HTR-8/SVneo (cell line): ENCODE measurements around the gene GABBR2.

ENCODE experiments used
- DNase-seq: peaks from one replicate; pipeline ENCODE4 v3.0.0; 2011; ENCODE audit warnings: low spot score, mixed read lengths; ENCODE audit not compliant: insufficient read length
- FAIRE-seq: peaks from 2 replicates; lab custom pipeline; 2011; peaks lifted over from hg19 to GRCh38; lab: Jason Lieb, UNC

Gene GABBR2

DNA sequence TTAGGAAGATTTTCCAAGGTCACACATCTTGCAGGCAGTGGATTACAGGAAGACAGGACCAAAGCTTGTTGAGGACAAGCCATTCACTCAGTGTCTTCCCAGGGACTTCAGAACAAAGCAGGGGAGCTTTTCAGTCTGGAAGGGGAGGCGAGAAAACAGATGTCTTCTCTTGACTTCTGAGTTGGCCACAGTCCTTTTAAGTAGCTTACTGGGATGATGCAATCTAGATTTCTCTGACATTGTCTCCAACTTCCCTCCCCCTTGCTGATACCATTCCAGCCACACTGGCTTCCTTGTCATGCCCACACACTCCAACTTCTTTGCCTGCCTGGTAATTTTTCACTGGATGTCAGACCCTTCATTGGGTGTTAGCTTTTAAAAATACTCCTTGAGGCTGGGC lies 279.1 kb downstream of the GABBR2 start:
- DNase-seq: no peak
- no peak for FAIRE-seq

- no peak for DNase-seq
- FAIRE-seq: no peak
Measured at GRCh38 chr9:98428454-98428853, 280.3 kb downstream of the GABBR2 start.

DNA sequence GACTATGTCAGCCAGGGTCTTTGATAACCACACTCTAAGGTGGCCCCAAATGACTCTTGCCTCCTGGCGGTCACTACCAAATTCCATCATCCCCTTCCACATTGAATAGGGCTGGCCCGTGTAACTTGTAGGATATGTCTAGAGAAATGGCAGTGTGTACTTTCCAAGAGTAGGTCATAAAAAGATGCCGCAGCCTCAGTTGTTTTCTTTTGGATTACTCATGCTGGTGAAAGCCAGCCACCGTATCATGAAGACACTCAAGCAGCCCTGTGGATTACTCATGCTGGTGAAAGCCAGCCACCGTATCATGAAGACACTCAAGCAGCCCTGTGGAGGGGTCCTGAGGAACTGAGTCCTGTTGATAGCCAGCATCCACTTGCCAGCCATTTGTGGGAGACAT lies 281.2 kb downstream of the GABBR2 start:
- DNase-seq: no peak
- FAIRE-seq: no peak

- DNase-seq (no peak), FAIRE-seq (no peak)
Measured at GRCh38 chr9:98425079-98425478, 283.7 kb downstream of the GABBR2 start.

DNA sequence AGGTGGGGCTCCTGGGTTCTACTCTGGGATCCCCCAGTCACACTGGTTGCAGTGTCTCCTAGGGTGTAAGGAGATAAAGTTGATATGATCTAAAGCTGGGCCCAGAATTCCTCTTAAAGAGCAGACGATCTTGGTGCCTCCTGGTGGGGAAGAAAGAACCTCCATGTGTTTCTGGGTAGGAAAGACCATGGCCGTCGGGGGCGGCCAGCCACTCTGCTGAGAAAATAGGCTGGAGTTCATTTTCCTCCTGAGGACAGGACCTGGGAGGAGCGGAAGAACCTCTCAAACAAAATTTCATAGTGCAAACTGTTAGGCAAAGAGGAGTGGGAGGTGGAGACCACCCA lies 289.5 kb downstream of the GABBR2 start:
- DNase-seq: no peak
- no peak for FAIRE-seq

GRCh38 chr9:98418578-98419259 lies 290.0 kb downstream of the GABBR2 start:
- no peak for FAIRE-seq

DNA sequence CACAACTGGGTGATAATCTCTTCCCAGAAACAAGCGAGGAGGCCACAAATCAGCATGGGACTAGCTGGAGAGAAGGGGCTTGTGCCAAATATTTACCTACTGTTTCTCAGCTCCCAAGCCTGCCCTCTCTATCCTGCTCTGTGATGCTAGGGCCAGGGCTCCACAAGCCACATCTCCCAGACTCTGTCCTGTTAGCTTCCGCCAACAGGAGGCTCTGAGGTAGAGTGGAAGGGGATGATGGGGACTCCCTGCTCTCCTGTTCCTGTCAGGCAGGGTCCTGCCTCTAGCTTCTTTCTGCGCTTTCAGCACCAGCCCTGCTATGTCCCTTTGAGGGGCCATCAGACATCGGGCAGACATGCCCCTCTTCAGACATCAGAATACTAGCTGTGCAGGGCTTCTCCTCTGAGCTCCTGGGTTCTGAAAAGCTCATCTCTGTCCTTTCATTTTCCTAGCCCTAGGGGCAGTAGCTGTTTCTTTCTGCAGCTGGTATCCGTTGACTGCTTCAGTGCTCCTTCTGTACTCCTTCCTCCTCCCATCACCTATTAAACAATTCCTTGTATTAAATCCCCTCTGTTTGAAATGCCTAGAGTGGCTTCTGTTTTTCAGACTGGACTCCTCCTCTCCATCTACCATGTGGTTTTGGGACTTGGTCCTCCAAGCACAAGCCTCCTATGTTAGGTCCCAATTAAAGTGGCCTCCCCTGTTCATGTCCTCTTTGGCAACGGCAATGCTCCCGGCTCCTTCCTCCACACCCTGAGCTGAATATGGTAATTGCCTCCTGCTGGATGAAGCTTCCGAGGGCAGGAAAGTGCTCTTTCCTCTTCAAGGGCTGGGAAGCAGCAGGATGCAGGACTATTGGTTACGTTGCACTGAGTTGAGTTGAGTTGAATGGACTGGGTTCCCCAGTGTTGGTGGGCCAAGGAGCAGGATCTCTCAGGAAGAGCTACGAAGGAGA lies 292.2 kb downstream of the GABBR2 start:
- FAIRE-seq: no peak

More at GRCh38 chr9:98418578-98419259, 290.0 kb downstream of the GABBR2 start:
- DNase-seq: no peak

GRCh38 chr9:98415782-98416181 lies 293.0 kb downstream of the GABBR2 start:
- FAIRE-seq (no peak), DNase-seq (no peak)

More for the DNA sequence above, 292.2 kb downstream of the GABBR2 start:
- no peak for DNase-seq

GRCh38 chr9:98413084-98413483 lies 295.7 kb downstream of the GABBR2 start:
- DNase-seq (no peak), FAIRE-seq (no peak)

GRCh38 chr9:98412101-98412842 lies 296.5 kb downstream of the GABBR2 start:
- FAIRE-seq: no peak
- no peak for DNase-seq

DNA sequence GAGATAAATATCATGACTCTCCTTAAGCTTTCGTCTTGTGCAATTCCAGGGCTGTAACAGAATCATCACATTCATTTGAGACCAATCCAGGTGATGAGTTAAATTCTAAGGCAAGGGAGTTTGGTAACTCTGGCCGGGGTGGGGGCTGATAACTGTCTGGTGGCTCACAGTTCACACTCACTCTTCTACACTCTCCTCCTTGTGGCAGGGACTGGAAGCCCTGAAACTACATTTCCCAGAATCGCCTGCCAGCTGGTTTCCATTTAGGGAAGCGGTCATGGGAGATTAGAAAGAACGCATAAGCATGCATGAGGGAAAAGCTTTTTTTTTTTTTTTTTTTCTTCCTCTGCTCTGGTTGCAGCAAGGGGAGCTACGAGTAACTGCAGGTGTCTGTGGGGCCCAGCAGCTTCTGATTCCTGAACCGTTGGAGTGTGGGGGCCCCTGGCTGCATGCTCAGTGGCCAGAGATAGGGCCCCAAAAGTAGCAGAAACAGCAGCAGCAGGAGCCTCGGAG lies 298.5 kb downstream of the GABBR2 start:
- FAIRE-seq: no peak

DNA sequence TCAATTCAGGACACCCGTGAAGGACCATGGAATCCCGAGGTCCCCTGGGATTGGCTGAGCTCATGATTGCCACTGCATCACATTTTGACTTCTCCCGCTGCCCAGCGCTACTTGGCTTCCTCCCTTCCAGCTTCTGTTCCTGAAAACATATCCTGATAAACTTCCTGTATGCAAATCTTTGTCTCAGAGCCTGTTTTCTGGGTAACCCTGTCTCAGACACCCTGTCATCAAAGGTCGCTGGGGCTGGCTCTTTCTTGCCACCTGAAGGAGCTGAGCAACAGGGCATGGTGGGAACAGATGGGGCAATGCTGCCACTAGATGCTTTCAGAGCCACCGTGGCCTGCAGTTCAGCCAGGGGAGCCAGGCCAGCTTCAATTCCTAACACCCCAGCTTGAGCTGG lies 299.0 kb downstream of the GABBR2 start:
- FAIRE-seq: no peak
- no peak for DNase-seq

More for the DNA sequence above, 298.5 kb downstream of the GABBR2 start:
- DNase-seq: no peak

GRCh38 chr9:98406469-98406868 lies 302.3 kb downstream of the GABBR2 start:
- no peak for DNase-seq
- FAIRE-seq: no peak

GRCh38 chr9:98404237-98404636 lies 304.5 kb downstream of the GABBR2 start:
- DNase-seq (no peak), FAIRE-seq (no peak)

DNA sequence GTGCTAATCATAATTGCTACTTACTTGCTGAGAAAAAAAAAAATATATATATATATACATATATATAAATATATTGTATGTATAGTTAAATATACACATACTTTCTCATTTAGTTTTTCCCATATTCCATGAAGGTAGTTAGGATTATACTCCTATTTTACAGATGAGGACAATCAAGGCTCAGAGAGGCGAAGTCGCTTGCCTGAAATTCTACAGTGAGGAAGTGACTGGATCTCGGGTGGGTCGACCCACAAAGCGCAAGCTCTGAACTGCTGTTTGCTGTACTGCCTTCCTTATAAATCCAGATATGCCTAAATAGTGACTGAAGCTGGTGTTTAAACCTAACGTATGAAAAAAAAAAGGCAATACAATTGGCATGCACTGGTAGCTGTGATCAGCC lies 305.0 kb downstream of the GABBR2 start:
- DNase-seq (no peak), FAIRE-seq (no peak)

- FAIRE-seq (no peak), DNase-seq (no peak)
Measured at GRCh38 chr9:98402019-98402840, 306.5 kb downstream of the GABBR2 start.

DNA sequence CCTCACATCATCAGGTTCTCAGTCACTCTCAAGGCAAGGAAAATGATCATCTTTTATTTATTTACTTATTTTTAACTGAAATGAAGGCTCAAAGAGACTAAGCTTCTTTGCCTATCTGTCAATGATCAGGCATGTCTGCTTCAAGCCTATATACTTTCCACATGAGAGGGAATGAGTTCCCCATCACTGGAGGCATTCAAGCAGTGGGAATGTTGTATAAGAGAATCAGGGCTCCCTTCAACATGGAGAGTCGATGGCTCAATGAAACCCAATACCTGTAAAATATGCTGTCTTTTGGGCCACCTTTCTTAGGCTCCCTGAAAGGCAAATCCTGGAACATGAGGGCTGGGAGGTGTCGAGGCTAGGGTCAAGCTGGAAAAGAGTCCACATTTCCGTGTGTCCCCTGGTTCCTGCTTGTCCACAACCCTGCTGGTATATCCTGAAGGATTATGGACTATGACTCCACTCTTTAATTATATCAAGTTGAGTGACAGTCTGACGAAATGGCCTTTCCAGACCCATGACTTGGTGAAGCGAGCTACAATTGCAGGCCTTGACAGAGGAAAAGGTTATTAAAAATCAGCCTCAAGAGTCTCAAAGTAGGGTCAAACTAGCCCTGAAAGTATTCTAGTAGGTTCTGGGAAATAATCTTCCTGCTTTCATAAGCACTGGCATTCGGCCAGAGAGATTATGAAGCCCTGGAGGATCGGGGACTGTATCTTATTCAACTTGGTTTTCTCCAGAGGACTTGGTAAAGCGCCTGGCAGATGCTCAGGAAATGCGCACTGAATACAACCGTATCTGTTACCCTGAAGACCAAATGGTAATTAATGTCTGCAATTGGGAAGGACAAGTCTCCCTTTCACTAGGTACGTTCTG lies 307.4 kb downstream of the GABBR2 start:
- no peak for FAIRE-seq

GRCh38 chr9:98399950-98400683 lies 308.6 kb downstream of the GABBR2 start:
- FAIRE-seq (no peak), DNase-seq (no peak)

More for the DNA sequence above, 307.4 kb downstream of the GABBR2 start:
- no peak for DNase-seq
